ENCODE data around the gene LRMDA.

GRCh38 chr10:75815066-75815465, 383.6 kb downstream of the LRMDA start:
- TF ChIP-seq CTCF (IDR thresholded peaks at IDR 0.05; ENCODE audit: borderline replicate concordance, extremely low read depth, low read length, poor library complexity, severe bottlenecking) (no peak), EZH2 (IDR thresholded peaks at IDR 0.05; ENCODE audit: borderline replicate concordance, low read depth, low read length, severe bottlenecking) (no peak)

Data from DND-41 (cell line).